IMR-90 (cell line): Measurements from ENCODE around the gene CCDC83. TPM values are rescaled to one million over a fixed set of nuclear protein-coding genes. Genes with fewer than 3 reads are reported as not detected.
"Not testable (repeated sequence)": the region's sequence is repeated elsewhere in the genome, so short reads cannot be mapped to it uniquely, and the experiment has no call there.

ENCODE experiments used
- ATAC-seq: fragments of 200-7000 bp; cut with Tn5 transposase; 2 replicates; pipeline ENCODE4 v1.9.1; 2020; ENCODE audit warnings: low read depth, mild to moderate bottlenecking, moderate library complexity
- BruUV-seq: library from RNA; stranded (reverse); fragments of 400-500 nt; replicated peaks from 2 replicates; lab custom pipeline; 2021; lab: Mats Ljungman, UMichigan
- CTCF ChIA-PET: fragments of 300-600 bp; formaldehyde crosslinking; extraction: SDS; loops from one replicate; lab custom pipeline; 2021; ENCODE audit warnings: antibody characterized with exemption; lab: Yijun Ruan, JAX
- POLR2A ChIA-PET: fragments of 300-600 bp; sonication (Branson Sonifier 250); formaldehyde crosslinking; loops from one replicate; lab custom pipeline; 2022; ENCODE audit warnings: antibody characterized with exemption; ENCODE audit not compliant: unreplicated experiment; lab: Charles Lee
- DNase-seq: peaks from one replicate; pipeline ENCODE4 v3.0.0; 2013
- H2AFZ ChIP-seq: replicated peaks from 2 replicates; pipeline ENCODE3; 2013; ENCODE audit warnings: low read length, mild to moderate bottlenecking; ENCODE audit not compliant: poor library complexity
- H2AK5ac ChIP-seq: 2 replicates; pipeline ENCODE4 v1.6.1; 2013; ENCODE audit warnings: low read depth, low read length, inconsistent platforms
- H2AK9ac ChIP-seq: replicated peaks from 2 replicates; pipeline ENCODE3; 2013; ENCODE audit warnings: mild to moderate bottlenecking, low read depth, low read length, moderate library complexity; ENCODE audit not compliant: poor library complexity
- H2BK120ac ChIP-seq: 2 replicates; pipeline ENCODE4 v1.6.1; 2013; ENCODE audit warnings: low read depth, low read length, inconsistent platforms
- H2BK15ac ChIP-seq: 3 replicates; pipeline ENCODE4 v1.6.1; 2013; ENCODE audit warnings: low read depth, low read length, inconsistent platforms
- H2BK20ac ChIP-seq: 2 replicates; pipeline ENCODE4 v1.6.1; 2013; ENCODE audit warnings: low read depth, mild to moderate bottlenecking, inconsistent platforms, low read length, moderate library complexity
- H2BK5ac ChIP-seq: 2 replicates; pipeline ENCODE4 v1.6.1; 2013; ENCODE audit warnings: mild to moderate bottlenecking, low read depth, low read length, inconsistent platforms; ENCODE audit not compliant: poor library complexity, severe bottlenecking
- H3K14ac ChIP-seq: replicated peaks from 2 replicates; pipeline ENCODE4 v1.6.1; 2013; ENCODE audit warnings: low read depth, low read length, inconsistent platforms
- H3K18ac ChIP-seq: 2 replicates; pipeline ENCODE4 v1.6.1; 2013; ENCODE audit warnings: low read depth, low read length, control low read depth
- H3K23ac ChIP-seq: 2 replicates; pipeline ENCODE4 v1.6.1; 2013; ENCODE audit warnings: low read depth, low read length, inconsistent platforms
- H3K27ac ChIP-seq: 2 replicates; pipeline ENCODE4 v1.5.1; 2013; ENCODE audit warnings: mild to moderate bottlenecking, control low read depth, low read length; ENCODE audit not compliant: insufficient read depth
- H3K27me3 ChIP-seq: 2 replicates; pipeline ENCODE4 v1.6.1; 2013; ENCODE audit warnings: low read length; ENCODE audit not compliant: control insufficient read depth, insufficient read depth
- H3K36me3 ChIP-seq: 2 replicates; pipeline ENCODE4 v1.6.1; 2013; ENCODE audit warnings: low read length, mixed read lengths; ENCODE audit not compliant: control insufficient read depth, insufficient read depth
- H3K4ac ChIP-seq: 2 replicates; pipeline ENCODE4 v1.6.1; 2013; ENCODE audit warnings: low read depth, low read length, inconsistent platforms
- H3K4me1 ChIP-seq: 2 replicates; pipeline ENCODE4 v1.6.1; 2013; ENCODE audit warnings: low read length, mixed read lengths; ENCODE audit not compliant: control insufficient read depth, insufficient read depth
- H3K4me2 ChIP-seq: 2 replicates; pipeline ENCODE4 v1.6.1; 2013; ENCODE audit warnings: low read depth, mild to moderate bottlenecking, control low read depth, low read length, moderate library complexity
- H3K4me3 ChIP-seq: 2 replicates; pipeline ENCODE4 v1.5.1; 2013; ENCODE audit warnings: low read depth, mild to moderate bottlenecking, control low read depth, low read length, moderate library complexity; ENCODE audit not compliant: insufficient read depth
- H3K56ac ChIP-seq: 2 replicates; pipeline ENCODE4 v1.6.1; 2013; ENCODE audit warnings: low read length, inconsistent platforms; ENCODE audit not compliant: insufficient read depth; ENCODE audit errors: extremely low read depth
- H3K79me1 ChIP-seq, 2 experiments: 2 replicates each; pipeline ENCODE4 v1.6.1; 2013; ENCODE audit warnings: low read length in 2 of 2, inconsistent platforms in 1 of 2, low read depth in 1 of 2
- H3K9ac ChIP-seq: 2 replicates; pipeline ENCODE4 v1.6.1; 2013; ENCODE audit warnings: low read depth, low read length, control low read depth
- H3K9me1 ChIP-seq: 2 replicates; pipeline ENCODE4 v1.6.1; 2013; ENCODE audit warnings: low read length, inconsistent platforms; ENCODE audit not compliant: insufficient read depth
- H3K9me3 ChIP-seq: 2 replicates; pipeline ENCODE4 v1.6.1; 2013; ENCODE audit warnings: low read length; ENCODE audit not compliant: control insufficient read depth, insufficient read depth
- H4K20me1 ChIP-seq: 2 replicates; pipeline ENCODE4 v1.6.1; 2013; ENCODE audit warnings: low read length, inconsistent platforms; ENCODE audit not compliant: insufficient read depth
- H4K5ac ChIP-seq: 2 replicates; pipeline ENCODE4 v1.6.1; 2013; ENCODE audit warnings: mild to moderate bottlenecking, low read depth, low read length, control low read depth
- H4K8ac ChIP-seq, 2 experiments: 2 replicates each; pipeline ENCODE4 v1.6.1; 2013; ENCODE audit warnings: low read depth in 2 of 2, low read length in 2 of 2, control low read depth in 1 of 2, inconsistent platforms in 1 of 2
- H4K91ac ChIP-seq: 2 replicates; pipeline ENCODE4 v1.6.1; 2013; ENCODE audit warnings: low read depth, low read length, inconsistent platforms; ENCODE audit not compliant: insufficient read depth
- WGBS, 2 experiments: methylation state at CpG; one replicate each; pipeline versions ENCODE4 v1.1.5 to v1.1.7; 2013; ENCODE audit warnings: missing lambda C conversion rate in 2 of 2; ENCODE audit not compliant: insufficient read length in 1 of 2; ENCODE audit errors: extremely low coverage in 2 of 2; 5-methylcytosine and 5-hydroxymethylcytosine counted together
- dilution Hi-C: fragments of 300-500 bp; cut with HindIII; formaldehyde crosslinking; loops from one replicate; pipeline ENCODE4 v1.14.3; 2018; ENCODE audit warnings: low sequenced_read_pairs; ENCODE audit not compliant: unreplicated experiment
- in situ Hi-C: fragments of 300-500 bp; cut with MboI; formaldehyde crosslinking; loops from 3 replicates; pipeline ENCODE4 v1.14.3; 2019; ENCODE audit warnings: low sequenced_read_pairs, inconsistent platforms, mixed read lengths
- intact Hi-C: fragments of 100-400 bp; cut with micrococcal nuclease; formaldehyde crosslinking; loops from 2 replicates; pipeline ENCODE4 v1.10.0; 2022
- polyA plus RNA-seq, 3 experiments: library from polyadenylated mRNA; depleted of rRNA; stranded (reverse); fragments of >200 nt; gene quantifications; 2 replicates each; pipeline ENCODE4 v1.2.3, GENCODE V29; 2012; ENCODE audit warnings: low replicate concordance in 1 of 3
- total RNA-seq: library from RNA; depleted of rRNA; stranded (reverse); fragments of >200 nt; gene quantifications from 2 replicates; pipeline ENCODE4 v1.2.3, GENCODE V29; 2012

CCDC83 gene
- total and polyA plus RNA-seq, 2 of the 4 experiments (the other 2 are of a cell fraction), result not detected

- DNase-seq, BruUV-seq, H2BK5ac ChIP-seq, H3K4ac ChIP-seq, H3K18ac ChIP-seq, POLR2A ChIA-PET, H4K8ac ChIP-seq, H3K4me3 ChIP-seq, H2AK5ac ChIP-seq, ATAC-seq, H3K23ac ChIP-seq, H2BK20ac ChIP-seq, H3K36me3 ChIP-seq, H3K4me2 ChIP-seq, intact Hi-C loops, H3K56ac ChIP-seq, CTCF ChIA-PET, H2AFZ ChIP-seq, H3K27ac ChIP-seq, H4K5ac ChIP-seq, H3K9me3 ChIP-seq, in situ Hi-C loops, H2AK9ac ChIP-seq, H3K14ac ChIP-seq, H2BK120ac ChIP-seq, H2BK15ac ChIP-seq, H4K91ac ChIP-seq, dilution Hi-C loops, H3K27me3 ChIP-seq, H3K9ac ChIP-seq: not testable (repeated sequence)
- H3K9me1 ChIP-seq, result peaks cover 11% of the 10 kb centered on the region
- H3K4me1 ChIP-seq, result peaks cover 10% of the 10 kb centered on the region
- peaks cover 6 to 29% of the 10 kb centered on the region in 2 experiments; a peak in 3 of 4 replicates for H3K79me1 ChIP-seq
- no CpG with 5 or more reads among the region's 7 CpGs for WGBS, 2 experiments
- H4K20me1 ChIP-seq, result peaks cover 10% of the 10 kb centered on the region; the same call in 1 of the 2 replicates
These were observed 96.9 kb downstream of the CCDC83 start for GRCh38 chr11:85952108-85952485.
